HG03159 (cell line): Measurements from ENCODE around the gene GMDS.
"Not testable (repeated sequence)": the region's sequence is repeated elsewhere in the genome, so short reads cannot be mapped to it uniquely, and the experiment has no call there.

Experiments
- ATAC-seq: cut with Tn5 transposase; IDR thresholded peaks from one replicate; pipeline ENCODE4 v1.9.1; 2021; ENCODE audit warnings: mild to moderate bottlenecking, moderate library complexity; ENCODE audit not compliant: unreplicated experiment

GMDS gene

GRCh38 chr6:1704711-1705110 is 540.7 kb downstream of the GMDS start:
- no peak for ATAC-seq

- ATAC-seq: no peak
These were observed 541.5 kb downstream of the GMDS start for GRCh38 chr6:1703923-1704322.

DNA sequence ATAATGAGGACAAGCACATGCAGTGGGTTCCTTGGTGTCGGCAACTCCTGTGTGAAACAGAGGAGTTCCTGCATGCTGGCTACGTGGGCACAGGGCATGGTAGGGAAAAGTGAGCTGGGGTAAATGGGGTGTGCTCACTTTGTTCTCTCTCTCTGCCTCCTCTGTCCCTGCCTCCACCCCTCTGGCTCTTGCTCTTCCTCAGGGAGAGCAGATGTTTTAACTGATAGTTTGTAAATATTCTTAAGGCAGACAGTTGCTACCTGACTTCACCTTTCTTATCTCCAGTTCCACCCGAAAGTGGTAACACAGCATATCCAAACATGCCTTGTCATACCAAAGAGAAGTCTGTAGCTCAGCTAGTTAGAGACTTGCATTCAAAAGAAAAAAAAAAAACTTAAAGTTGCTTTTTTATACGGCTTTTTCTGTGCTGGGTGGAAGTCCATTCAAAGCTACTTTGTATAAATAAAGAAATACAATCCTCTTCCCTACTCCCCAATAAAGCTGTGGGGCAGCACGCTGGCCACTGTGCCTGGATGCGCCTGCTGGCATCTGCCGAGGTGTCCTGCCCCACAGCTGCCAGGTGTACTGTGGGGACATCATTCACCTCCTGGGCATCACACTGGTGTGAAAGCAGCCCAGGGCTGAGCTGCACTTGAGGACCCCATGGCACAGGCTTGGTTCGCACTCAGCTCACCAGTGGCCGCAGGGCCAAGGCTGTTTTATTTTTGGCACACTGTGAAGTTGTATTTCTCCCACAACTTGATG is 542.1 kb downstream of the GMDS start:
- no peak for ATAC-seq

DNA sequence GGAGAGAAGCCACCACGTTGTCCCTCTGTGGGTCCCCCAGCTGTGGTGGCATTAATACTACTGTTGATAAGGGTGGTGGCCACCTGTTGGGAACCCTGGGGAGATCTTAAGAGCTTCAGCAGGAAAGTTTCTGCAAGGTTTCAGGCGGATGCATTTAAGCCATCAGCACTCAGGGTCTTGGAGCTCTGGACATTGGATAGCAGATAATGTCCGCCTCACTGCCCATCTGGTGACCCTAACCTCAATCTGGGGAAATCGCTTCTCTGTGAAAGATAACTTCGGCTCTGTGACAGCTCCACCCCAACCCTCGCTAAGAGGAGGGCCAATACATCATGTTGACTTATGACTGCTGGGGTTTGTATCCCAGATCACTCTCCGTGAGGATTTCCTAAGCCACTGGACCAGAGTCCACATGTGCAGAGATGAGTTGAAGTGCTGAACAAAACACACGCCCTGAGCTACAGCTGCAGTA is 542.8 kb downstream of the GMDS start:
- ATAC-seq: no peak

GRCh38 chr6:1701668-1702353 is 543.6 kb downstream of the GMDS start:
- no peak for ATAC-seq

DNA sequence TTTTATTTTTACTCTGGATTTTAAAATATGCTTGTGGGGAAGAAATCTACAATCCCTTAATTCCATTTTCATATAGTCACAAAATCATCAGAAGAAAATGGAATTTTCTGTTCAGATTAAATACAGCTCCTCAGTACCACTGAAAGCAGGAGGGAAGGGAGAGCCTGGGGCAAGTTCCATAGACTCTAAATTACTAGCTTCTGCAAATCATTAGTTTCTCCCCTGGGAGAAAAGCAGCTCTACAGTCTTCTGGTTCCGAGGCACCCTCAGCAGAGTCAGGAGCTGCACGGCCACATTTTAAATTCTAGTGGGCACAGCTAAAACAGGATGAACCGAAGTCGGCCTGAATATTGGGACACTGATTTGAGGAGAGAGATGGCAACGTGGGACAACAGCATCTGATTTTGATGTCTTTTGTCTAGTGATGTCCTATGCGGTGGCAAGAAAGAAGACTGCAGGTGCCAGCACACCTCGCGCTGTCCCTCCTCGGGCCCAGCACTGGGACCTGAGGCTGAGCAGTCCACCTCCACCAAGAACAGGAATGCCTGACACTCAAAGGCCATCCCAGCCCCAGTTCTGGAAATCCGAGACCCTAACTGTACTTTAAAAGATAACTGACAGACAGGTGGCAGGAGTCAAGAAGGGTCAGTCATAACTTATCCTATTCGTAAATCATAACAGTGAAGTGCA is 545.0 kb downstream of the GMDS start:
- ATAC-seq: no peak

DNA sequence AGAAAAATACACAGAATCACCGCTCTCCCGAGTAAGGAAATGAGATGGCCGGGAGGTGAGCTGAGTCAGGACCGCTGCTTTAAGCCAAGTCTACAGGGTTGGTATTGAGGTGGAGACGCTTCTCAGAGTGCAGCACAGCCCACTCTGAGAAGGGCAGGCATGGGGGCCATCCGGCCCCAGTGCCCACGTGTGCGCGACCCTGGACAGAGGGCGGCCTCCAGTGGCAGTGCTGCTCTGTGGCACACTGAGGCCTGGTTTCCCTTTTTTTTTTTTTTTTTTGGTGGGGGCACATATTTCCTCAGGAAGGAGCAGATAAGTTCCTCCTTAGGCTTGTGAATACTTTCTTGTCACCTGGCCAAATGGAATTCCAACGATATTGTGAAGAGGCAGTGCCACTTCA is 546.9 kb downstream of the GMDS start:
- ATAC-seq: no peak

- no peak for ATAC-seq
These were observed 547.6 kb downstream of the GMDS start for GRCh38 chr6:1697688-1698351.

DNA sequence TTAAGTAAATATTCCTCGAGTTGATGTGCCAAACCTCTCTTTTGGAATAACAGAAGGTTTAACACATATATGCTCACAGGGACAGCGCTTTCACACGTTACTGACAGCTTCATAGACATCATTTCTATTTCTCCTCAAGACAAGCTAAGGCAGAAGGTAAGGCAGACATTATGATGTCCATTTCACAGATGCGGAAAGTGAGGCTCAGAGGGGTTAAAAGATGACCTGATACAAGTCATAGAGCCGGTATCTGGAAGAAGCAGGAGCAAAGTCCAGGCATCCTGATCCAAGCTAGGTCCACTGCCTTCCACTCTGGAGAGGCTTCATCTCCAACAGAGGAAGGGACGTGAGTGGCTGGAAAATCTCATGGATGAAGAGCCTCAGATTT is 548.9 kb downstream of the GMDS start:
- ATAC-seq: no peak

GRCh38 chr6:1695546-1696462 is 549.6 kb downstream of the GMDS start:
- ATAC-seq: no peak

DNA sequence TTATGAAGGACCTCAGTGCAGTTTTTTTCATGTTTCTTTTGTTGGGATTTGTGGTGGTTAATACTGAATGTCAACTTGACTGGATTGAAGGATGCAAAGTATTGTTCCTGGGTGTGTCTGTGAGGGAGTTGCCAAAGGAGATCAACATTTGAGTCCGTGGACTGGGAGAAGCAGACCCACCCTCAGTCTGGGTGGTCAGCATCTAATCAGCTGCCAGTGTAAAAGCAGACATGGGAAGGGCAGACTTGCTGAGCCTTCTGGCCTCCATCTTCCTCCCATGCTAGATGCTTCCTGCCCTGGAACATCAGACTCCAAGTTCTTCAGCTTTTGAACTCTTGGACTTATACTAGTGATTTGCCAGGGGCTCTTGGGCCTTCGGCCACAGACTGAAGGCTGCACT is 553.6 kb downstream of the GMDS start:
- not testable (repeated sequence) for ATAC-seq

DNA sequence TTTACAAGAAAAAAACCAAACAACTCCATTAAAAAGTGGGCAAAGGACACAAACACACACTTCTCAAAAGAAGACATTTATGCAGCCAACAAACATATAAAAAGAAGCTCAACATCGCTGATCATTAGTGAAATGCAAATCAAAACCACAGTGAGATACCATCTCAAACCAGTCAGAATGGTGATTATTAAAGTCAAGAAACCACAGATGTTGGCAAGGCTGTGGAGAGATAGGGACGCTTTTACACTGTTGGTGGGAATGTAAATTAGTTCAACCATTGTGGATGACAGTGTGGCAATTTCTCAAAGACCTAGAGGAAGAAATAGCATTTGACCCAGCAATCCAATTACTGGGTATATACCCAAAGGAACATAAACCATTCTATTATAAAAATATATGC is 554.7 kb downstream of the GMDS start:
- ATAC-seq: not testable (repeated sequence)

GRCh38 chr6:1689141-1689540 is 556.3 kb downstream of the GMDS start:
- no peak for ATAC-seq

- ATAC-seq: no peak
These were observed 557.0 kb downstream of the GMDS start for GRCh38 chr6:1688396-1688795.

DNA sequence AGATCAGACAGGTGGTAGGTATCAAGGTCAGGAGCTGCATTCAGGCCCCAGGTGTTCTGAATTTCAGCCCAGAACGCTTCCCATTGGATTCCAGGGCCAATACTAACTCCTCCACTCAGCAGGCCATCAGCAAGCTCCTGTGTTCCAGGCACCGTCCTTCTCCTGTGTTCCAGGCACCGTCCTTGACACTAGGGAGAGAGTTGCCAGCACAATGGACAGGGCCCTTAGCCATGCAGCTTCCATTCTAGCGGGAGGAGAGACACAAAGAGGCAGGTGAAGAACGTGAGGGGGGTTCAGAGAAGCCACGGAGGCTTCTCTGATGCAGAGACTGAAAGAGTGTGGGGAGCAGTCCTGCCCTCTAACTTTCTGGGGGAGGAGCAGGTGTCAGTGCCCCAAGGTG is 558.0 kb downstream of the GMDS start:
- ATAC-seq: no peak

- ATAC-seq: no peak
These were observed 559.0 kb downstream of the GMDS start for GRCh38 chr6:1686117-1687098.

- ATAC-seq: no peak
These were observed 565.7 kb downstream of the GMDS start for GRCh38 chr6:1679688-1680068.

GRCh38 chr6:1679031-1679687 is 566.2 kb downstream of the GMDS start:
- ATAC-seq: no peak

- no peak for ATAC-seq
These were observed 567.2 kb downstream of the GMDS start for GRCh38 chr6:1678201-1678600.
